ENCODE measurements around the gene DNAL4.
A peak's percentile ranks its signal among the peaks of the same experiment; 100 is the strongest.

Gene DNAL4

DNA sequence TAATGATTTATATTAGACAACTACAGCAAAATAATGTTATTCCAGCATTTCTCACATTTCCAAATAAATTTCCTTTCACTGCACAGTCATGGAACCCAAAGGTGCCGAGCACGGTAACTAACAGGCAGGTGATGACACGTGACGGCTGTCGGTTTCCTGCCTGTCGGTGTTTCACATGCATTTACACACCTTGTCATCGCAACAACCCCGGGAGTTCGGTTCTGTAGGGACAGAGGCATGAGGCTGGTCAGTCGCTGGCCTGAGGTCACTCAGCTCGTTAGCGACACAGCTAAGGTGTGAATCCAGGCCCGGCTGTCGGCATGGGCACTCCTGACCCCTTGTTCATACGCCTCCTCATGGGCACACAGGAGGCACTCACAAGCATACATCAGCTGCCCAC, 9.9 kb downstream of the DNAL4 start:
- DNase-seq, result no peak

DNA sequence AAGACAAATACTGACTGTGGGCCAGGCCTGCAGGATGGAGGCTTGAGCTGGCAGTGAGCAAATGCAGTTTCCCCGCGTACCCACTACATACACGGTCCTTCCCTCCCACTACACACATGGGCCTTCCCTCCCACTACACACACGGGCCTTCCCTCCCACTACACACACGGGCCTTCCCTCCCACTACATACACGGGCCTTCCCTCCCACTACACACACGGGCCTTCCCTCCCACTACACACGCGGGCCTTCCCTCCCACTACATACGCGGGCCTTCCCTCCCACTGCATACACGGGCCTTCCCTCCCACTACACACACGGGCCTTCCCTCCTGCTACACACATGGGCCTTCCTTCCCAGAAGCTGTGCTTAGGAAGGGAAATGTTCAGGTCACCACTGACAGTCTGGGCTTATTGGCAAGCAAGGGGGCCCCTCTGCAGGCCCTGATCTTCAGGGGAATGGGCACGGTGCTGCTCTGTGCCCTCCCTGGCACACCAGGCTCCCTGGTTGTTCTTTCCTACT, 10.8 kb downstream of the DNAL4 start:
- no peak for DNase-seq

DNA sequence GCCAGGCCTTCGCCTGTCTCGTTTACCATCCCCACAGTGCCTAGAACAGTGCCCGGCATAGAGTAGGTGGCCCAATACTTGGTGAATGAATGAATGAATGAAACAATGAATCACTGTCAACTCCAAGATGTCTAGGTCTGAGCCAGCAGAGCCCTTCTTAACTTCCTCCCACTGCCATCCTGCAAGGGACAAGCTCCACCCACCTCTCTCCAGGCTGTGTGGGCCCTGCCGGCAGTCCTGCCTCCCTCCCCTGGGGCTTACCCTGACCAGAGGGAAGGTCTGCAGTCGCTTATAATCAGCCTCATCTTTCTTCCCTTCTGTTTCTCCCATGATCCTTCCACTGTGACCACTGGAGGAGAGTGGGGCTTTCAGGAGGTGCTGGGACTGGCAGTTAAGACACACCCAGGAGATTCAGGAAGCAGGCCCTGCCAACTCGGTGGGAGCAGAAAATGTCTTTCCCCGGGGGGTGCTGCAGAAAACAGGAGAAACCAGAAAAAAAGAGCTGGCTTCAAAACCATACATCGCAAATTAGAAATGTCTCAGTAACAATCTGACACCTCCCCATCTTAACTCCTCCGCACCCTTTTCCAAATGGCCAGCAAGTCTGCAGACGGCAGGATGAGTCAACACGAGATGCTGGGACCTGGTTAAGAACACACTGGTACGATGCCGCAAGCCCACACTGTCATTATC, 11.4 kb downstream of the DNAL4 start:
- no peak for DNase-seq

DNA sequence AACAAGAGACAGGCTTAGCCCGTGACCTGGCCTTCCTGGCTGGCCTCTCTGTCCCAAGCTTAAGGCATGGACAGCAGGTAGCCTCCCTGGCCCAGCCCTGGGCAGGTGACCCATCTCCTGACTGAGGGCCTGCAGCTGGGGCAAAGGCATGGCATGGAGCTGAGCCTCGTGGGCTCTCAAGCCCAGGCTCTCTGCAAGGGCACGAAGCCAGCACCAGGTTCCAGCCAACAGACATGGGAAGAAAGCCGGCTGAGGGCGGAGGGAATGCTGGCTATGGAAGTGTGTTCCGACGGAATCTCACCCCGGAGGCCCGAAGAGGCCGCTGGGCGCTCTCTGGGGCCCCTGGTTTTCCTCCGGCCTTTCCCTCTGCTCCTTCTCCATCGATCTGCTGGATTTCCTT, 12.9 kb downstream of the DNAL4 start:
- no peak for DNase-seq

DNA sequence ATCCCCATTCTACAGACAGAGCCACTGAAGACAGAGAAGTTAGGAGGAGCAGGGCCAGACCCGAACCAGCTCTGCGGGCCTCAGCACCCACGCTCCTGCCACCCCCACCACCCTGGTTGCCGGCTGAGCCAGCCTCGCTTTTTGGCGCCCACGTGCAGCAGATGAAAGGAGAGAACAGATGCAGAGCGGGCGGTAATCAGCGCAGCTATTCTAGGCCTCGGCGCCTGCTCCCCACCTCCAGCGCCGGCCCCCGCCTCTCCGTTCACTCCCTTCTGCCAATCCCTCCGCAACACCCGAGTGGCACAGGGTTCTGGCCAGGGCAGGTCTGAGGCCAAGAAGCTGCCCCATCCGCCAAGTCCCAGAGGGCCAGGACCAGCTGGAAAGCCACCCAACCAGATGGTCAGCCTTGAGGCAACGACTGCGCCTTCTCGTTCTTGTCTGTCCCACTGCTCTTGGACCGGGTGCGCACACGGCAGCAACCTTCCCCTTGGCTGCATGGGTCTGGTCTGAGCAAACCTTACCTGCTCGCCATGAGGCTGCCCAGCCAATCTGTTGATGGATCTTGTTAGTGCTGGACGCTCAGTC, 16.8 kb downstream of the DNAL4 start:
- DNase-seq, result no peak

DNA sequence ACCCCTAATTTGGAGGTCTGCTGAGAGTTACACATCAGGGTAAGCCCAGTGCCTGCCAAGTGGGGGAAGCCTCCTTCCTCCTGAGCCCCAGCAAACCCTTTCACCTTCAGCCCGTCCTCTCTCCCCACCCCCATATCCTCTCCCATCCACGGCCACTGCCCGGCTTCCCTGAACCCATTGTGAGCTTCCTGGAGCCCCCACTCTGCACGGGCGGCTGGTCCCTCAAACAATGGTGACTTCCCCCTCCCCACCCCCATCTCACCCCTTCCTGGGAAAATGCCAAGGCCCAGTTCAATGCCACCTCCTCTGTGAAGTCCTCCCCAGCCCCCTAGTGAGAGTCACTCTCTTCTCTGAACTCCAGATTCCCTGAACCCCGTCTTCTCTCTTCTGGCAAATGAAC, 17.9 kb downstream of the DNAL4 start:
- no peak for DNase-seq

DNA sequence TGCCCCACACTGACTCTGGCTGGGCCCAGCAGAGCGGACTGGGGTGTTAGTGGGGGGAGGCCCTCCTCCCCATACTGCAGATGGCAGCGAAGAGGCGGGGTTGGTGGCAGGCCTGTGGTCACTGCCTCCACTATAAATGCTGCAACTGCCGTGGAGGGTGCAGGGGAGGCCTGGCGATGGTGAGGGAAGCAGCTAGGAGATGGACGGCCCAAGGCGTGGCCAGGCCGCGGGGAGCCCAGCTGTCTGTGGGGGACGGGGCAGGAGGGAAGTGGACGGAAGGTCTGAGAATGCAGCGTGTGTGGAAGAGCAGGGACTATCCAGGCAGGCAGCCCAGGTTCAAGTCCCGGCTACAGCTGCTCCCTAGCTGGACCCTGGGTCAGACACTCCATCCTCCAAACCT, 18.3 kb downstream of the DNAL4 start:
- no peak for DNase-seq

DNA sequence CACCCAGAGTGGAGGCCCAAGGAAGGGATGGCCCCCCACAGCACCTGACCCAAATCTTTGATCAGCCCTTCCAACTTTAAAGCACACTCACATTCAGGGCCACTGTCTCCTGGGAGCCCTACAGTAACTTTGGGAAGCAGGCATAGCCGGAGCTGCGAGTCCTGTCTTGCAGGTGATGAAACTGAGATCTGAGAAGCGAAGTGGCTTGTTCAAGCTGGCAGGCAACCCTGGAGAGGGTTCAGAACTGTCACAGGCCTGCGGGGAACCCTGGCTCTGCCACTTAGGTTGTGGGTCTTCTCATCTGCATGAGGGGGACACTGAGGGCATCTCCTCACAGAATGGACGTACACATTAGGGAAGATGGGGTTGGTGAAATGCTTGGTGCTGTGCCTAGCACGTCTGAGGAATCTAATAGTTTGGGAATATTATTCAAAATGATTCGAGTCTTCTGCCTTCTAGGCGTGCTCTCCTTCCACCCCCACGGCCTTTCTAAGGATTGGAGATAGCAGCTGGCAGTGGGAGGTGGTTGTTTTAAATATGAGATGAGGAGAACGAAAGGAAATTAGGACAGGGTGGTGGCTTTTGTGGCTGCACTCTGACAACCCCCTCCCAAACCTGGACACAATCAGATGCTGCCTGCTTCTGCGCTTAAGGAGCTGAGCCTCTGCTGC, 19.3 kb downstream of the DNAL4 start:
- no peak for DNase-seq

DNA sequence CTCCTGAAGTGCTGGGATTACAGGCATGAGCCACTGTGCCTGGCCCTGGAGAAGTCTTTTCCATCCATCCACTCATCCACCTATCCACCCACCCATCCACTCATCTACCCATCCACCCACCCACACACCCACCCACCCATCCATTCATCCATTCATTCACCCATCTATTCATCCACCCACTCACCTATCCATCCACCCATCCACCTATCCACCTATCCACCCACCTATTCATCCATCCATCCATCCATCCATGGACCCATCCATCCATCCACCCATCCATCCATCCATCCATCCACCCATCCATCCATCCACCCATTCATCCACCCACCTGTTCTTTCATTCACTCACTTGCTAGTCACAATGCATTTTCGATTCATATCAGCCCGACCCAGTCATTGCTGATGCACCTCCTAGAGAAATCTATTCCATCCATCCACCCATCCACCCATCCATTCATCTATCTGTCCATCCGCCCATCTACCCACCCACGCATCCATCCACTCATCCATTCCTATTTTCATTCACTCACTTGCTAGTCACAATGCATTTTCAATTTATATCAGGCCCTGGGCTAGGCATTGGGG, 20.5 kb downstream of the DNAL4 start:
- no peak for DNase-seq

DNA sequence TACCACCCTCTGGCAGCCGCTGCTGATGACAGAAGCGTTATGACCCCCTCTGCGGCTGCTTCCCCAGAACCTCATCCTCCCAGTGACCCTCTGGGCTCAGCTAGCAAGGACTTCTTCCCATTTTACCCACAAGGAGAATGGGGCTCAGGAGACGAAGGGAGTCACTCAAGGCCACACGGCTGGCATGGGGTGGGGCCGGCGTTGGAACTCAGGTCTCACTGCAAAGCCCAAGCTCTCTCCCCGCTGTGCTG, 21.4 kb downstream of the DNAL4 start:
- no peak for DNase-seq

DNA sequence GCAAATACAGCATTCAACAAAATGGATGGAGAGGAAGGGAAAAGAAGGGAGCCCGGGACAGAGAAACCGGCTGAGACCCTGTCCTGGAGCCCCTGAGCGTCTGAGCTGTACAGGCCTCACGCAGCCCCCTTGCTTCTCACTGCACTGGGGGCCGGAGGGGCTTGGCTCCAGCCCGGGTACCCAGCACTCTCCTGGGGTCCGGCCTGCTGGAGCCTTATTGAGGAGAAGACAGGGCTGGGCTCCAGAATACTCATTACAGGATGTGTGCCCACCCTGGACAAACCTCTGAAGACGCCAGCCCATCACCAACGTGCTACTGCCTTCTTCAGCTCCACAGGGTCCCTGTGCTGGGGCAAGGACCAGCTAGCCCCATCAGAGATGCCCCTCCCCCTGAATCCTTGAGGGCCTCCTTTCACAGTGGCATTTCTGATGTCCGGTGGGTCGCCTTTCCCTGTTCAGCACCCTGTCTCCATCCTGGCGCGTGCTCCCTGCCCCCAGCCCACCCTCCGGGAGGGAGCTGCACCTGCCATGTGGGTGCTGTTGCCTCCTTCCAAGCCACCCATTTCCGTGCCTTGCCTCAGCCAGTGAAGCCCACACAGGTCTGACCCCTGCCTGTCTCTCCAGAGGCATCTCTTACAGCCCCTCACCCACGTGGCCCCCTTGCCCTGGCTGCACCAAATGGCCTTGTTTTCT, 23.5 kb downstream of the DNAL4 start:
- DNase-seq, result no peak

DNA sequence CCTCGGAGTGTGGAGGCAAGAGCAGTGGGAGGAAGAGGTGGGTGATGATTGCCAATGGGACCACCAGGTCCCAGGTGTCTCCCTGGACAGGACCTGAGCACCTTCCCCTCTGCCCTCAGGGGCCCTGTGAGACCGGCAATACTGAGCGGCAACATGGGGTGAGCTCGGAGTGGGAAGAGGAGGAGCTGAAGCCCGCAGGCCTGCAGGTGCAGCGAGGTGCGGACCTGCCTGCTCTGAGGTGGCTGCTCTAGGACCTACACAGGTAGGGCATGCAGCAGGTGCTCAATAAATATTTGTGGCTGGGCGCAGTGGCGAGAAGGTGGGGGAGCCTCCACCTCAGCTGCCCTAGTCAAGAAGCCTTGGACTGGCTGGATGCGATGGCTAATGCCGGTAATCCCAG, 25.9 kb downstream of the DNAL4 start:
- no peak for DNase-seq

DNA sequence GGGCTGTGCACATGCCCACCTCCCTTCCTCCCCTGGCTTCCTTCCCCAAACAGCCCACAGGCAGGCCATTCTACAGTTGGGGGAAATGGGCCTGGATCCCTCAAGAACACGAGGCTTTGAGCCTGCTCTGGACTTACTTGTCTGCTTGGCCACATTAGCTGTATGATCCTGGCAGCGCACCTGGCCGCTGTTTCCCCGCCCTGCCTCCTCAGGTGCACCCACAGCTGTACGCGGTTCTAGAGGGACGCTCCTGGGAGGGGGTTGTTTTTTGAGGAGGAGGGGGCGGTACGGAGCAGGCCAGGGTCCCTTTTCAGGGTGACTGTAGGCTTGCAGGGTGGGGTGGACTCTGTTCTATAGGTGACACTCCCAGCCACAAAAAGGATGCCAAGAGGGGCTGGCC, 26.6 kb downstream of the DNAL4 start:
- DNase-seq, result no peak

DNA sequence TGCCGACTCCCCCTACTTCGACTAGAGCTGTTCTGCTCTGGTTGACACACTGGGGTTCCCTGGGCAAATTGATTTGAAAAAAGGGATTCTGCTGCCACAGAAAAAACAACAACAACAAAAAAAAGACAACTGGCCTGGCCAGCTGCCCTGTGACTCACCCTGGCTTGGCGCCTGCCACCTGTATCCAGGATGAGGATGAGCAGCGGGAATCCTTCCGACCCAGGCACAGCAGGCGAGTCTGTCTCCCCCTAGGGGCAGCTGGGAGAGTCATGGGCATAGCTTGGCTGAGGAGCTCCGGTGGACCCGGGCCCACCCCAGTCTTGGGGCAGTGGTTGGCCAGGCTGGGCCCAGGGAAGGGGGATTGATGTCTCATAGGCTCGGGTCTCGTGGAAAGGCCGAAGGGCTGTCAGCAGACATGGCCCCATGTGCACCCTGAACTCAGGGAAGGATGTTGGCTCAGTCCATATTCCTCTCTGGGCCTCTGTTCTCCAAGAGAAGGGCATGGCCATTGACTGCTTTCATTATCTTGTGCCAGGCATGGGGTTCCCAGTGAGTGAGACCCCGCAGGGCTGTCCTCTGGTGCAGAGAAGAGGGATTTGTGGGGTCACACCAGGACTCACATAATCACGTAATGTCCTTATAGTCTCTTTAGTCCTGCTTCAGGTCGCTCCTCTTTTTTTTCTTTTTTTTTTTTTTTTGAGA, 27.7 kb downstream of the DNAL4 start:
- peak in 1 of 5 donors; percentile 28 for DNase-seq

DNA sequence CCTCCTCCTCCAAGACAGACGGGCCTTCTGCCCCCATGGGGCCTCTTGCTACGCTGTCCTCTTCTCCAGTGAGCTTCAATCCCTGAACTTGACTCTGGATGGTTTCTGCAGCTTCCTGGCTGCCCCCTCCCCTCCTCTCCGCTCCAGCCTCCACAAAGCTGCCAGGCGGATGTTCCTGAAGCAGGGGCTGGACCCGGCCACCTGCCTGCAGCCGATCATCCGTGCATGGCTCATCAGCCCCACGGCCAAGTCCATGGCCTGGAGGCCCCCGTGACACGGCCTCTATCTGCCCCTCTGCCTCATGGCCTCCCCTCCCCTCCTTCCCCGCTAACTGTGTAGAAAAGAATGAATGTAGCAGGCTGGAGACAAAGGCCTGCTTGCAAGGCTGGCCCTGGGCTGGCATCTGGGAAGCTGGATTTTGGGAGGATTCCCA, 31.4 kb downstream of the DNAL4 start:
- DNase-seq, result no peak

DNA sequence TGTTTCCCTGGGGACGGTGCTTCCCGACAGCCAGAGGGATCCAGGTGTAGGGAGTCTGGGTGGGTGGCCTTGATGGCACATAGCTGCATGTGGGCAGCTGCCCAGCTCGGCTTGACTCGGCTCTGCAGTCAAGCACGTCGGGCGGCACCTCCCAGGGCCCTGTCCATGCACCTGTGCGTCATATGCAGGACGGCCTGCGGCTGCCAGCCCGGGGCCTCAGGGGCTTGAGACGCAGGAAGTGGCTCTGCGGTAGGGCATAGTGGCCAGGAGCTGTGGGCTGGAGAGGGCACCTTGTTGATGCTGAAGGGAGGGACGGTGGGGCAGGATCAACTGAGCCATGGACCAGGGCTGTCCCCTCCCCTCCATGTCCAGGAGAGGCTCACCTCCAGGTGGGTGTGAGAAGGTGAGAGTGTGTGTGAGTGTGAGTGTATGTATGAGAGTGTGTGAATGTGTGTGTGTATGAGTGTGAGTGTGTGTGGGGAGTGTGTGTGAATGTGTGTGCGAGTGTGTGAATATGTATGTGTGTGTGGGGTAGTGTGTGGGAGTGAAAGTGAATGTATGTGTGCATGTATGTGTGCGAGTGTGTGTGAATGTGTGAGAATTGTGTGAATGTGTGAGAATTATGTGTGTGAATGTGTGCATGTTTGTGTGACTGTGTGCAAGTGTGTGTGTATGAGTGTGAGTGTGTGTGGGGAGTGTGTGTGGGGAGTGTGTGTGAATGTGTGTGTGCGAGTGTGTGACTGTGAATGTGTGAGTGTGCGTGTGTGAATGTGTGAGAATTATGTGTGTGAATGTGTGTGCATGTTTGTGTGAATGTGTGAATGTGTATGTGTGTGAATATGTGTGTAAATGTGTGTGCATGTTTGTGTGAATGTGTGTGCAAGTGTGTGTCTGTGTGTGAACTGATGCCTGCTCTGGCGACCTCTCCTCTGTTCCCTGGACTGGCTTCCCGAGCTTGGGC, 32.5 kb downstream of the DNAL4 start:
- no peak for DNase-seq

DNA sequence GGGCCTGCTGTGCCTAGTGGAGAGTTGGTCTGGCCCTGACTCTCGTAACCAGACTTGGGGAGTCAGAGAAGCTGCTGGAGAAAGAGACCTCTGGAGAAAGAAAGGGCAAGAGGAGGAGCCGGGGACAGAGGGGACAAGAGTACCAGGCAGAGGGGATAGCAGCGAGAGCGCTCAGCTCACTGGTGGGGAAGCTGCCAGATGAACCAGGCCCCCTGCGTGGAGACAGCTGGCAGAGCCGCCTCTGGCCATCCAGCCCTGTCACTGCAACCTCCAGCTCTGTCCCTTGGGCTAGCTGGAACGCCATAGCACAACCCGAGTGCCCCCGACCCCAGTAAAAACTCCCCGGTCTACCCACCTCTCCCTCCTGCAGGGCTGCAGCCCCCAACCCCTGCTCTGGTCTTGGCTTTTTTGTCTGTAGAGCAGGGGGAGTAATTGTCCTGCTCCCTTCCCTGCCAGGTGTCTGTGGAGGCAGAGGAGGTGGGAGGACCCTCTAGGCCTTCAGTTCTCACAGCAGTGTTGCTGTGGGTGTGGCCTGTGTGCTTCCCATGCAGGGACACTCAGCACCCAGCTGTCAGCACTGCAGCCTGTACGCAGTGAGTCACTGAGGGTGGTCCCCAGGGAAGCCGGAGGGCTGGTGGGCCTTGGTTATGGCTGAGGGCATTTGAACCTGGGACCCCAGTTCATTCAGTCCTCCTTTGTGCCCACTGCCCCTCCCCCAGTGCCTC, 33.3 kb downstream of the DNAL4 start:
- no peak for DNase-seq

DNA sequence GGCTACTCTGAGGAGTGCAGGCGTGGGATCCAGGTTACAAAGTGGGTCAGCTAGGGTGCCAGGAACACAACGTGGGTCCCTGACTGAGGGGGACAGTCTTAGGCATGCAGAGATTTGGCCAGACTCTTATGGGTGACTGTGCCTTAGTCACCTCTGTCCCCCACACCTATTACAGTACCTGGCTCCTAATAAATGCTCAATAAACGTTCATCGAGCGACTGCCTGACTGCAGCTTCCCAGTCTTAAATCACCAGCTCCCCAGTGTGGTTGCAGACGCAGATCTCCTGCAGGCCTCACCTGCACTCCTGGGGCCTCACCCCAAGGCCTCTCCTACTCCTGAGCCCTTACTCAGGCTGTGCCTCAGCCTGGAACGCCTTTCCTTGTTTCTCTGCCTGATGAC, 34.9 kb downstream of the DNAL4 start:
- no peak for DNase-seq

DNA sequence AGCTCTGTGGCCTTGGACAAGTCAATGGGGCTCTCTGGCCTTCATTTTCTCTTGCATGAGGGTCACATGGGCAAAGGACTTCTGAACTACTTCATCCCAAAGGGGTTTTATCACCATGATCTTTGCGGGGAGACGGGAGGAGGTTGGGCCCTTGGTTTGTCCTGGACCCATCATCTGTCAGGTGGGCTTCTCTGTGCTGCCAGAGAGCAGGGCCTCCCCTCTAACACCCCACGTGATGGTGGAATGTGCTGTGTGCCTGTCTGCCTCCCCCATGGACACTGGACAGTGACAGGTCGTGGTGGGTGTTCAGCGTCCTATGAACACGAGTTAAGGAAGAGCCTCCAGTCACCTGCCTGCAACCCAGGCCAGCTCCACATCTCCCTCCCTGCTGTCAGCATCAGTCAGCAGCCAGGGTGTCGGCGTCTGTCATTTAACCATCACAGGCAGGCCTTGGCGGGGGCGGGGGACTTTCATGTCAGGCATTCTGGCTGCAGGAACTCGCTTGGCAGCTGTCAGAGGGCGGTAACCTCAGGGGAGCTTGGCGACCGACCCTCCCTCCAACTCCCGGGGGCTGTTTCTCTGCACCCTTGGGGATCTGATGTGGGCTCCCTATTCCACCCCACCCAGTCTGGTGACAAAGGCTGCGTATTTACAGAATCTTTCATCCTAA, 35.5 kb downstream of the DNAL4 start:
- DNase-seq, result peak; percentile 24 to 63 (median 53)

DNA sequence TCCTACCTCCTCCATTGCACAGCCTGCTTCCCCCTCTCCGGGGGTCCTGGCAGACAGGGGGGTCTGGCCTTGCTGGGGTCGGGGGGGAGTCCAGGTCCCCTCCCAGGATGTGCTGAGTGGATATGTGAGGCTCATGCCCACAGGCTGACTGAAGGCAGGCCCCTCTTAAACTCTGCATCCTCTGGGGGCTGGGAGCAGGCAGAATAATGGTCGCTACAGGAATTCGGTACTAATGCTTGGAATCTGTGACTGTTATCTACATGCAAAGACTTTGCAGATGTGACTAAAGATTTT, 36.5 kb downstream of the DNAL4 start:
- DNase-seq, result no peak
